AG09309 (cell line): ENCODE data around the gene AGO3.
A peak's percentile ranks its signal among the peaks of the same experiment; 100 is the strongest.
"Not testable (repeated sequence)": the region's sequence is repeated elsewhere in the genome, so short reads cannot be mapped to it uniquely, and the experiment has no call there.

ENCODE experiments used
- DNase-seq: peaks from one replicate; pipeline ENCODE4 v3.0.0-alpha.2; 2010; ENCODE audit warnings: low read depth
- H3K4me3 ChIP-seq: 2 replicates; pipeline ENCODE4 v1.5.1; 2011; ENCODE audit warnings: mild to moderate bottlenecking, low read depth, low read length, moderate library complexity; ENCODE audit not compliant: control insufficient read depth
- TF ChIP-seq, protein P1 (sequence below): IDR thresholded peaks from 2 replicates; pipeline ENCODE4 v1.5.1; 2011; ENCODE audit warnings: mild to moderate bottlenecking, low read depth, low read length, inconsistent platforms; ENCODE audit not compliant: insufficient read depth, control insufficient read depth; ENCODE audit errors: missing control alignments

The AGO3 gene

DNA sequence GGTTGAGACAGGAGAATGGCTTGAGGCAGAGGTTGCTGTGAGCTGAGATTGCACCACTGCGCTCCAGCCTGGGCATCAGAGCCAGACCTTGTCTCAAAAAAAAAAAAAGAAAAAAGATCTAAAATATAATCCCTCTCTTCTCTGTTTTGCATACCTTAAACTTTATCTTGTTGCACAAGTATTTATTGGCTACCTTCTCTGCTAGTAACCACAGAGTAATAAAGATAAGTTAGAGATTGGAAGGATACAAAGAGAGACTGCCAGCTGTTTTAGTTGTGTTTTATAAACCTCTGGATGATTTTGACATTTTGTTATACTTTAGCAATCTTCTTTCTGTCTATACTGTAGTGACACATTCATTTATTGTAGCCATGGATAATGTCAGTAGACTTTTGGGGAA lies 27.7 kb downstream of the AGO3 start:
- TF ChIP-seq, protein P1, sequence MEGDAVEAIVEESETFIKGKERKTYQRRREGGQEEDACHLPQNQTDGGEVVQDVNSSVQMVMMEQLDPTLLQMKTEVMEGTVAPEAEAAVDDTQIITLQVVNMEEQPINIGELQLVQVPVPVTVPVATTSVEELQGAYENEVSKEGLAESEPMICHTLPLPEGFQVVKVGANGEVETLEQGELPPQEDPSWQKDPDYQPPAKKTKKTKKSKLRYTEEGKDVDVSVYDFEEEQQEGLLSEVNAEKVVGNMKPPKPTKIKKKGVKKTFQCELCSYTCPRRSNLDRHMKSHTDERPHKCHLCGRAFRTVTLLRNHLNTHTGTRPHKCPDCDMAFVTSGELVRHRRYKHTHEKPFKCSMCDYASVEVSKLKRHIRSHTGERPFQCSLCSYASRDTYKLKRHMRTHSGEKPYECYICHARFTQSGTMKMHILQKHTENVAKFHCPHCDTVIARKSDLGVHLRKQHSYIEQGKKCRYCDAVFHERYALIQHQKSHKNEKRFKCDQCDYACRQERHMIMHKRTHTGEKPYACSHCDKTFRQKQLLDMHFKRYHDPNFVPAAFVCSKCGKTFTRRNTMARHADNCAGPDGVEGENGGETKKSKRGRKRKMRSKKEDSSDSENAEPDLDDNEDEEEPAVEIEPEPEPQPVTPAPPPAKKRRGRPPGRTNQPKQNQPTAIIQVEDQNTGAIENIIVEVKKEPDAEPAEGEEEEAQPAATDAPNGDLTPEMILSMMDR = no peak
- H3K4me3 ChIP-seq = no peak overlapping the region
- peak; percentile 8 for DNase-seq

DNA sequence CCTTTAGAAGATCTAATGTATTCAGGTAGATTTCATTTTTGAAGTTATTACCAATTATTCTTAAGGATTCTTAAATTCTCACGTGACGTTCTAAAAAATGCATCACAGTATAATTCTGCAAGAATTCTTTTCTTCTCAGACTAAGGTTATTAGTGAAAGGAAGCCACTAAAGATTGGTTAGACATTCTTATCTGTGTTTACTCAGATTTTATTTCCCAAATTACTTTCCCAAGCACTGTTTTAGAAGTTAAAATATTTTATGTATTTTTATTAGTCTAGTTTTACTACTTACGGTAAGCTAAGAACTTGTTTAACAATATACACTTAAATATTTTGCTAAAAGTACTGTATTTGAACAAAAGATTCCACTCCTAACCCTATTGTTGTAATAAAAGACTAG lies 28.4 kb downstream of the AGO3 start:
- H3K4me3 ChIP-seq = no peak overlapping the region
- DNase-seq = no peak
- TF ChIP-seq, protein P1 = no peak

DNA sequence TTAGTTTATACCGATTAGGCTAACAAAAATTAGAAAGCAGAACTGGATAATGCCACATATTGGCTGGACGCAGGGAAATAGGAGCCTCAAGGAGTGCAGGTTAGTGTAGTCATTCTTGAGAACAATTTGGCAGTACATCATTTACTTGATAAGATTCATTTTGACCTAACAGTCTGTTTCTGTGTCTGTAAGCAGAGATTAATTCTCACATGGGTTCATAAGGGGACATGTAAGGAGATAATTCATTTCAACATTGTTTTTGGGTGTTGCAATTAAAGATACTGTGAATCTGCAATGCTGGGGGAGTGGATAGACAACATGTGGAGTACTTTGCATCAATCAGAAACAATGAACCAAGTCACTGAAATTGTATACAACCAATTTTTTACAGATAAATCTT lies 32.0 kb downstream of the AGO3 start:
- no peak for DNase-seq
- H3K4me3 ChIP-seq = no peak overlapping the region
- TF ChIP-seq, protein P1 = no peak

DNA sequence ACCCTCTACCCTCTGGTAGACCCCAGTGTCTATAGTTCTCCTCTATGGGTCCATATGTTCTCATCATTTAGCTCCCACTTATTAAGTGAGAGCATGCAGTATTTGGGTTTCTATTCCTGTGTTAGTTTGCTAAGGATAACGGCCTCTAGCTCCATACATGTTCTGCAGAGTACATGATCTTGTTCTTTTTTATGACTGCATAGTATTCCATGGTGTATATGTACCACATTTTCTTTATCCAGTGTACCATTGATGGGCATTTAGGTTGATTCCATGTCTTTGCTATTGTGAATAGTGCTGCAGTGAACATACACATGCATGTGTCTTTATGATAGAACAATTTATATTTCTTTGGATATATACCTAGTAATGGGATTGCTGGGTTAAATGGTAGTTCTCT lies 33.4 kb downstream of the AGO3 start:
- DNase-seq, H3K4me3 ChIP-seq: not testable (repeated sequence)

DNA sequence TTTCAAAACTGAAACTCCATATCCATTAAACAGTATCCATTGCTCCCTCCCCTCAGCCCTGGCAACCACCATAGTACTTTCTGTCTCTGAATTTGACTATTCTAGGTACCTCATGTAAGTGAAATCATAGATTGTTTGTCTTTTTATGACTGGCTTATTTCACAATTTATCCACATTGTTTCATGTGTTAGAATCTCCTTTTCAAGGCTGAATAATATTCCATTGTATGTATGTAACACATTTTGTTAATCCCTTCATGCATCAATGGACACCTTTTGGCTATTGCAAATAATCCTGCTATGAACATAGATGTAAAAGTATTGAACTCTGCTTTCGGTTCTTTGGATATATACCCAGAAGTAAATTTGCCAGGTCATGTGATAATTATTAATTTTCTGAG lies 37.5 kb downstream of the AGO3 start:
- H3K4me3 ChIP-seq = no peak overlapping the region
- TF ChIP-seq, protein P1 = no peak
- DNase-seq = no peak

DNA sequence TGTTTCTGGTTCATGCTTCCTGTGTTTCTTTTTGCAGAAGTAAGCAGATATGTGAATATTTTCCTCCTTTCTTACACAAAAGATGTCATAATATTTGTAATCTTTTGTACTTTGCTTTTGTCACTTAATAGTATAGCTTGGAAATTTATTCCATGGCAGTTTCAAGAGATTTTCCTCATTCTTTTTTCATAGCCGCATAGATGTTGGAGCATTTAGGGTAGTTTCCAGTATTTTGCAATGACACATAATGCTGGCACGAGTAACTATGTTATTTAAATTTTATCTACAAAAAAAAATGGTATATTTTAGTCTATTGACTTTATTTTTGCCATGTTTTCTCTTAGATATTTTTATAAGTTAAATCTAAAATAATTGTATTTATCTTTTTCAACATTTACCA lies 40.7 kb downstream of the AGO3 start:
- TF ChIP-seq, protein P1 = no peak
- DNase-seq = no peak
- no peak overlapping the region for H3K4me3 ChIP-seq

DNA sequence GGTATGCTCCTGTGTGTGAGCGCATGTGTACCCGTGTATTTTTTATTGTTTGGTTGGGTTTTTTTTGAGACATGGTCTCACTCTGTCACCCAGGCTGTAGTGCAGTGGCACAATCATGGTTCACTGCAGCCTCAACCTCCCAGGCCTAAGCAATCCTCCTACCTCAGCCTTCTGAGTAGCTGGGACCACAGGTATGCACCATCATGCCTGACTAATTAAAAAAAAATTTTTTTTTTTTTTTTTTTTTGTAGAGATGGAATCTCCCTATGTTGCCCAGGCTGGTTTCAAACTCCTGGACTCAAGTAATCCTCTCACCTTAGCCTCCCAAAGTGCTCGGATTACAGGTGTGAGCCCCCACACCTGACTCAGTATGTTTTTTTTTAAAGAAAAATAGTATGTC lies 41.7 kb downstream of the AGO3 start:
- not testable (repeated sequence) for H3K4me3 ChIP-seq, DNase-seq

DNA sequence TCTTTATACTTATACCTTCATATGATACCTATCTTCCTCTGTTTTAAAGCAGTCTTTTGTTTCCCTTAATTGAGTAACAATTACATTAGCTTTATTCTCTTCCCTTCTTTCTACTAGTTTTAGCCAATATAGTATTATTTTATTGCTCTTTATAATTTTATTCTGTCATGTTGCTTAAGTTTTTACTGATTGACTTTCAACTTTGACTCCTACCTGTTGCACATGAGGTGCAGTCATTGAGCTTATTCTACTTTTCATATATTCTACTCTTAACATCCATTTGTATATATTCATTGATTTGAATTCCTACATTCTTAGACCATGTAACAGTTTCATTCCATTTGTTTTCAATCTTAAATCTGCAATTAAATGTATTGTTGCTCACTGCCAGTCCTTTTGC lies 49.2 kb downstream of the AGO3 start:
- TF ChIP-seq, protein P1 = no peak
- no peak for DNase-seq
- H3K4me3 ChIP-seq = no peak overlapping the region
